Mucosa of descending colon (tissue), 3 donors: Measurements from ENCODE around the gene SLC3A2. TPM values are rescaled to one million over a fixed set of nuclear protein-coding genes. Genes with fewer than 3 reads are reported as not detected.
A peak's percentile ranks its signal among the peaks of the same experiment; 100 is the strongest.
"Not testable (repeated sequence)": the region's sequence is repeated elsewhere in the genome, so short reads cannot be mapped to it uniquely, and the experiment has no call there.

Source experiments
- ATAC-seq: fragments of 200-7000 bp; cut with Tn5 transposase; one replicate; pipeline ENCODE4 v1.9.1; 2020; ENCODE audit warnings: mild to moderate bottlenecking, moderate library complexity
- DNase-seq, 3 donors: peaks; one replicate each; pipeline ENCODE4 v3.0.0-alpha.2; 2020
- H3K36me3 ChIP-seq: fragments of 200-600 bp; one replicate; pipeline ENCODE4 v1.8.0; 2021; ENCODE audit warnings: low read depth, mild to moderate bottlenecking
- H3K4me1 ChIP-seq: fragments of 200-600 bp; one replicate; pipeline ENCODE4 v1.8.0; 2021; ENCODE audit warnings: low read depth, mild to moderate bottlenecking
- H3K4me3 ChIP-seq: fragments of 200-600 bp; one replicate; pipeline ENCODE4 v1.8.0; 2021; ENCODE audit warnings: mild to moderate bottlenecking
- H3K9me3 ChIP-seq: fragments of 200-600 bp; one replicate; pipeline ENCODE4 v1.8.0; 2021; ENCODE audit warnings: mild to moderate bottlenecking
- intact Hi-C, 2 donors: fragments of 100-400 bp; cut with DNase I in 1 of 2; cut with micrococcal nuclease in 1 of 2; formaldehyde crosslinking; loops; one replicate each; pipeline versions ENCODE4 v1.11.0 to v1.11.1; 2022; cut with DNase I, micrococcal nuclease
- total RNA-seq, 3 donors: library from RNA; stranded (reverse); fragmentation: NEBNext Ultra II Directional in 2 of 3; extraction: Animal tissue kit (Norgen Biotek cat#: 25700) in 2 of 3; gene quantifications; one replicate each; pipeline versions ENCODE4 v1.2.1 to v1.2.4, GENCODE V29; 2021 to 2023
- TF ChIP-seq, protein P1 (sequence below): fragments of 200-600 bp; IDR thresholded peaks from one replicate; pipeline ENCODE4 v1.8.0; 2022; ENCODE audit warnings: antibody characterized with exemption, mild to moderate bottlenecking
- donor health status: DM: no; HTN: no; CAD: no; lungs with moderate emphysema.
- donor health status: DM: no; HTN: no; CAD: no.
- donor health status: DM: no; HTN: yes; CAD: no.

Gene SLC3A2
- total RNA-seq, 3 donors from 2014 or later, result 116 to 127 (median 124) TPM

DNA sequence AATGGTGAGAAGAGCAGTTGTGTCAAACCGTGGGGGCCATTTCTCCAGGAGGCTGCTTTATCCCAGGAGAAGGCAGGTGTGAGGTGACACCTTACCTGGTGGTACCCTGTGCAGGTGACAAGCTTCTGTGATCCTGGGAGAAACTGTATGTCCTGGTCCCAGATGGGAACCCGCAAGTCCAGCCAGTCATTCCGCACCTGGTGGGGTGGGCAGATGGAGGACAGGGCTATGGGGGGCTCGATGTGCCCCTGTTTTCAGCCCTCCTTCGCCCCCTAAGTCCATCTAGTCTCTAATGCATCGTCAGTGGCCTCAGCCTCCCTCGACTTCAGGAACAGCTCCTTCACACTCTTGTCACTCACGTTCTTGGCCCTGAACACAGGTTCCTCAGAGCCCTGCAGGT, 45.4 kb upstream of the SLC3A2 start:
- DNase-seq (no peak), ATAC-seq (no peak)
- no peaks in the 10 kb centered on the region for H3K9me3 ChIP-seq
- TF ChIP-seq, protein P1, sequence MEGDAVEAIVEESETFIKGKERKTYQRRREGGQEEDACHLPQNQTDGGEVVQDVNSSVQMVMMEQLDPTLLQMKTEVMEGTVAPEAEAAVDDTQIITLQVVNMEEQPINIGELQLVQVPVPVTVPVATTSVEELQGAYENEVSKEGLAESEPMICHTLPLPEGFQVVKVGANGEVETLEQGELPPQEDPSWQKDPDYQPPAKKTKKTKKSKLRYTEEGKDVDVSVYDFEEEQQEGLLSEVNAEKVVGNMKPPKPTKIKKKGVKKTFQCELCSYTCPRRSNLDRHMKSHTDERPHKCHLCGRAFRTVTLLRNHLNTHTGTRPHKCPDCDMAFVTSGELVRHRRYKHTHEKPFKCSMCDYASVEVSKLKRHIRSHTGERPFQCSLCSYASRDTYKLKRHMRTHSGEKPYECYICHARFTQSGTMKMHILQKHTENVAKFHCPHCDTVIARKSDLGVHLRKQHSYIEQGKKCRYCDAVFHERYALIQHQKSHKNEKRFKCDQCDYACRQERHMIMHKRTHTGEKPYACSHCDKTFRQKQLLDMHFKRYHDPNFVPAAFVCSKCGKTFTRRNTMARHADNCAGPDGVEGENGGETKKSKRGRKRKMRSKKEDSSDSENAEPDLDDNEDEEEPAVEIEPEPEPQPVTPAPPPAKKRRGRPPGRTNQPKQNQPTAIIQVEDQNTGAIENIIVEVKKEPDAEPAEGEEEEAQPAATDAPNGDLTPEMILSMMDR, result no peak
- no peak overlapping the region for H3K4me3 ChIP-seq
- intact Hi-C loops, result no loop called here
- peaks cover 24% of the 10 kb centered on the region for H3K4me1 ChIP-seq
- no peaks in the 10 kb centered on the region for H3K36me3 ChIP-seq

DNA sequence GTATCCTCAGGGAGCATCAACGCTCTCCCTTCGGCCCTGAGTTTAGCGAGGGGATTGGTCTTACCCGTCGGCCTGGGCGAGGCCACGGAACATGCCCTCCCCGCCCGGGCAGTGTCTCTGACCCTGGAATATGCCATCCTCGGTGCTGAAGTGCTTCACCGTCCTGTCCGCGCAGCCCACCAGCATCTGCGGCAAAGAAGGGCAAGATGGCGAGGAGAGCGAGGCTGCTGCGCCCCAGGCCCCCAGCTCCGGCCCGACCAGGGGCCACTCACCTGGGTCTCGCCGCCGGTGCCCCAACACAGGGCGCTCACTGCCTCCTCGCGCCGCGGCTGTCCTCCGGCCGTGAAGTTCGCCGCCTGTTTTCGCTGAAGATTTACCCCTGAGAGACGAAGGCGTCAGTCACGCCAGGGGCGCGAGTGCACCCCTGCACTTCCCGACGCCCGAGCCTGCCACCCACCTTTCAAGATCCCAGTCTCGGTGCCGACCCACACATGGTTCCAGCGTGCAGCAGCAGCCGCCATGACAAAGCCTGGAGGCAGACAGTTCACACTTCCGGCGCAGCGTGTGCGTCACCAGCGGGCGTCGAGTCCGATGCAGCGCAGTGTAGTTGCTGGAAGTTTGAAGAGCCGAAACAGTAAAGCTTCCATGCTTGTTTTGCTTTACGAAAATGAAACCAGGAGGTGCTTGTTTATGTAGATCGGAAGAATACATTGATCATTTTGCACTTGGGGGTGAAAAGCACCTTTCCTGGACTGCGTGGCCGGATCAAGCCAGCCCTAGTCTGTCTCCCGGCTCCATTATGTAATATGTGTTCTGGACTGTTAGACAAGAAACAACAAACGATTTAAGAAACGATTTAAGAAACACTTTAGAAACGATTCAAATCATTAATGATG, 41.4 kb upstream of the SLC3A2 start, which contains the start of gene WDR74:
Gene WDR74 (minus strand): TSS at position 541 of the 896 bp plus-strand sequence. CDS start 20 bp downstream, at position 521.
- peak within 1 kb of the TSS; percentile 64 for H3K4me3 ChIP-seq
- ATAC-seq (peak; percentile 77), DNase-seq (peak; percentile 94 to 97 (median 96))
- intact Hi-C loops, result no loop called here
- H3K9me3 ChIP-seq, result no peaks in the 10 kb centered on the region
- TF ChIP-seq, protein P1, result no peak
- H3K36me3 ChIP-seq, result no peaks in the 10 kb centered on the region
- peaks cover 8% of the 10 kb centered on the region for H3K4me1 ChIP-seq

DNA sequence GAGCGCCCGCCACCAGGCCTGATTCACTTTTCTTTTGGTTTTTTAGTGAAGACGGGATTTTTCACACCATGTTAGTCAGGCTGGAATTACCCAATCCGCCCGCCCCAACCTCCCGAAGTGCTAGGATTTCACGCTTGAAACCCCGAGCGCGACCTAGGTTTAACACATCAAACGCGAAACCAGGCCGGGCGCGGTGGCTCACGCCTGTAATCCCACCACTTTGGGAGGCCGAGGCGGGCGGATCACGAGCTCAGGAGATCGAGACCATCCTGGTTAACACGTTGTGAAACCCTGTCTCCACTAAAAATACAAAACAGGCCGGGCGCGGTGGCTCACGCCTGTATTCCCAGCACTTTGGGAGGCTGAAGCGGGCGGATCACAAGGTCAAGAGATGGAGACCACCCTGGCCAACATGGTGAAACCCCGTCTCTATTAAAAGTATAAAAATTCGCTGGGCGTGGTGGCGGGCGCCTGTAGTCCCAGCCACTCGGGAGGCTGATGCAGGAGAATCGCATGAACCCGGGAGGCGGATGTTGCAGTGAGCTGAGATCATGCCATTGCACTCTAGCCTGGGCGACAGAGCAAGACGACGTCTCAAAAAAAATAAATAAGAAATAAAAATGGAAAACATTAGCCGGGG, 39.9 kb upstream of the SLC3A2 start:
- peak; percentile 71 to 81 (median 76) for DNase-seq
- H3K4me1 ChIP-seq, H3K9me3 ChIP-seq, intact Hi-C loops, H3K36me3 ChIP-seq: not testable (repeated sequence)
- ATAC-seq, result peak; percentile 6
- H3K4me3 ChIP-seq, result peak overlapping the region; percentile 64

GRCh38 chr11:62841361-62842170, 39.1 kb upstream of the SLC3A2 start:
- TF ChIP-seq, protein P1, result peak; percentile 21
- Histone ChIP-seq H3K4me1 (peaks cover 8% of the 10 kb centered on the region), H3K9me3 (no peaks in the 10 kb centered on the region), H3K36me3 (no peaks in the 10 kb centered on the region), H3K4me3 (peak overlapping the region; percentile 20)
- intact Hi-C loops, result no loop called here
- ATAC-seq (peak; percentile 77), DNase-seq (peak; percentile 85 to 92 (median 90))

GRCh38 chr11:62842171-62842741, 38.4 kb upstream of the SLC3A2 start:
- H3K36me3 ChIP-seq, result no peaks in the 10 kb centered on the region
- H3K4me1 ChIP-seq, result peaks cover 8% of the 10 kb centered on the region
- intact Hi-C loops, result no loop called here
- ATAC-seq (no peak), DNase-seq (peak in 2 of 3 donors; percentile 65 to 77)
- TF ChIP-seq, protein P1, result no peak
- peak overlapping the region; percentile 20 for H3K4me3 ChIP-seq
- no peaks in the 10 kb centered on the region for H3K9me3 ChIP-seq

GRCh38 chr11:62842891-62843290, 37.8 kb upstream of the SLC3A2 start:
- H3K9me3 ChIP-seq, intact Hi-C loops, H3K4me3 ChIP-seq, H3K36me3 ChIP-seq, ATAC-seq, H3K4me1 ChIP-seq: not testable (repeated sequence)
- peak in 2 of 3 donors; percentile 38 to 51 for DNase-seq
